ENCODE data around the gene PILRB.
"Not testable (repeated sequence)": the region's sequence is repeated elsewhere in the genome, so short reads cannot be mapped to it uniquely, and the experiment has no call there.

Gene PILRB

DNA sequence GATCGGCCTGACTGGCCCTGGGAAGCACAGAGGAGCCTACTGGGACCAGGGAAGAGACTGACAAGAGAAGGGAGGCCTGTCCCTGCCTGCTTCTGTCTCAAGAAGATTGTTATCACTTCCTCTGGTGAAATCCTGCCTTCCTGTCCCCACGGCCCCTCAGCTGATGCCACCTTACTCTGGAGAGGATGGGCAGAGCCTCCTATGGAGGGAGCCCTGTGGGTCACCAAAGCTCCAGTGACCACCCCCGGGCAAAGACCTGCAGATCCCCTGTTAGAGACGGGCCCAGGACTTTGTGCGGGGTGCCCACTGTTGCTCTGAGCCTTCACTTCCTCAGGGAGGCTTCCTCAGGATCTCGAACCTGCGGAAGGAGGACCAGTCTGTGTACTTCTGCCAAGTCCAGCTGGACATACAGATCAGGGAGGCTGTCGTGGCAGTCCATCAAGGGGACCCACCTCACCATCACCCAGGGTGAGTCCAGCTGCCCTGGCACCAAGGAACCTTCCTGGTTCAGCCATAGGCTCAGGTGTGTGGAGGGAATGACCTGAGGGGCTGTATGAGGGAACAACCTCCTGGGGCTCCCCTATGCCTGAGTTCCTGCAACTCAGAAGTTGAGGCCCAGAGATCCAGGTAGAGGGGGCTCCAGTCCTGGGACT is 1.4 kb upstream of the PILRB start:
- DNase-seq (ENCODE audit: low spot score) = no peak

DNA sequence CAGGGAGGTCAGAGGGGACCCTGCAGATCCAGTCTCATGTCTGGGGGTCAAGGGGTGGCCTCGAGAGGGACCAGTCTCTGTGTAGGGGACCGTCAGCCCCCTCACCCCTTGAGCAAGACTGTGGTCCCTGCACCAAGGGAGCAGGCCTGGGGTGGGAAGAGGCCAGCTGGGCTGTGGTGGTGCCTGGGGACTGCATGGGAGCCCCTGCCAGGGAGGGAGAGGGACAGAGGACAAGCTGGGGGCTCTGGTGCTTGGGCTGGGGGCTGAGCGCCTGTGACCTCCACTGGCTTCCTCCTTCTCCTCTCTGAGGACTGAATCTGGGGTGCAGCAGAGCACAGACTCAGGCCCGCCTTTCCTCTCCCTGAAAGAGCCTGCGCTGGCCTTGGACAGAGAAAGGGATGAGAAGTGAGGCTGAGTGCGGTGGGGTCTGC is 771 bp upstream of the PILRB start:
- DNase-seq (ENCODE audit: low spot score) = no peak

DNA sequence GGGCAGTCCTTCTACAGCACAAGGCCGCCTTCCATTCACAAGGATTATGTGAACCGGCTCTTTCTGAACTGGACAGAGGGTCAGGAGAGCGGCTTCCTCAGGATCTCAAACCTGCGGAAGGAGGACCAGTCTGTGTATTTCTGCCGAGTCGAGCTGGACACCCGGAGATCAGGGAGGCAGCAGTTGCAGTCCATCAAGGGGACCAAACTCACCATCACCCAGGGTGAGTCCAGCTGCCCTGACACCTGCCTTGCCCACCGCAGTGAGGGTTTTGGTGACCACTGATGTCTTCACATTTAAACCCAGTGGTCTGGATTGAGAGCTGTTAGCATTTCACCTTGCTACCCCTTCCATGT is 918 bp downstream of the PILRB start:
- no peak for DNase-seq (ENCODE audit: low spot score)

DNA sequence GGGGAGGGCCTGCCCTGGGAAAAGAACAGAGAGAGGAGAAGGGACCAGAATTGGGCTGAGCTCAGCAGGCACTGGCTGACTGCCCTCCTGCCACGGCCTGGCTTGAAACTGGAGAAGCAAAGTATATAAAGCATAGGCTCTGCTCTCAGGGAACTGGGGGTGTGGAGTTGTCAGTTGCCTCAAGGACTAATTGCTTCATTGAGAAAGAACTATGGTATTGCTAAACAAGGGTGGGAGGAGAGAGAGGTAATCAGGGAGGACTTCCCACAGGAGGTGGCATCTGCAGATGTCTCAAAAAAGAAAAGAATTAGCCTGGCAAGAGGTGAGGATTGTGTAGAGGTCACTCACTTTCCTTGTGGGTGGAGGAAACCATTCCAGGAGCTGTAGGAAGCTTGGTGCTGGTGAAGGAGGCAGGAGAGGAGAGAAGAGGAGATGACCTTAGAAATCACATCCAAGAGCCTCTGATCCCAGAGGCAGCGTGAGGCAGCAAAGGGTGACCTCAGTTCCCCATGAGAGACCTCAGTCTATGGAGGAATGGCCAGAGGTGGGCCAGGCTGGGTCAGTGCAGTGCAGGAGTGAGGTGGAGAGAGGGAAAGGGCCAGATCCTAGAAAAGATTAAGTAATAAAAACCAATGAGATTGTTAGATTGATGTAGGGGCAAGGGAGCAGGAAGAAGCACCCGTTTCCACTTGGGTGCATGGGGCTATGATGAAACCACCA is 2.4 kb downstream of the PILRB start:
- no peak for DNase-seq (ENCODE audit: low spot score)

DNA sequence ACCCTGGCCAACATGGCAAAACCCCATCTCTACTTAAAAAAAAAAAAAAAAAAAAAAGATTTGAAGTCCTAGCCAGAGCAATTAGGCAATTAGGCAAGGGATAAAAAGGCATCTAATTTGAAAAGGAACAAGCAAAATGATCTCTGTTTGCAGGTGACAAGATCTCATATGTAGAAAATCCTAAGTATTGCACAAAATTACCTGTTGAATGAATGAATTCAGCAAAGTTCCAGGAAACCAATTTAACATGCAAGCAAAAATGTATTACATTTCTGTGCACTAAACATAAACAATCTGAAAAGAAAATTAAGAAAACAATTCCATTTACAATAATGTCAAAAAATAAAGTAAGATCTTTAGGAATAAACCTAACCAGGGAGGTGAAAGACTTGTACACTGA is 5.2 kb downstream of the PILRB start:
- DNase-seq (ENCODE audit: low spot score) = no peak

DNA sequence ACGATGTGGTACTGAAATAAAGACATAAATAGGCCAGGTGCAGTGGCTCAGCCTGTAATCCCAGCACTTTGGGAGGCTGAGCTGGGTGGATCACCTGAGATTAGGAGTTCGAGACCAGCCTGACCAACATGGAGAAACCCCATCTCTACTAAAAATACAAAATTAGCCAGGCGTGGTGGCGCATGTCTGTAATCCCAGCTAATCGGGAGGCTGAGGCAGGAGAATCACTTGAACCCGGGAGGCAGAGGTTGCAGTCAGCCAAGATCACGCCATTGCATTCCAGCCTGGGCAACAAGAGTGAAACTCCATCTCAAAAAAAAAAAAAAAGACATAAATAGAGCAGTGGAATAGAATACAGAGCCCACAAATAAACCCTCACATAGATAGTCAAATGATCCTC is 5.9 kb downstream of the PILRB start:
- DNase-seq (ENCODE audit: low spot score) = not testable (repeated sequence)

DNA sequence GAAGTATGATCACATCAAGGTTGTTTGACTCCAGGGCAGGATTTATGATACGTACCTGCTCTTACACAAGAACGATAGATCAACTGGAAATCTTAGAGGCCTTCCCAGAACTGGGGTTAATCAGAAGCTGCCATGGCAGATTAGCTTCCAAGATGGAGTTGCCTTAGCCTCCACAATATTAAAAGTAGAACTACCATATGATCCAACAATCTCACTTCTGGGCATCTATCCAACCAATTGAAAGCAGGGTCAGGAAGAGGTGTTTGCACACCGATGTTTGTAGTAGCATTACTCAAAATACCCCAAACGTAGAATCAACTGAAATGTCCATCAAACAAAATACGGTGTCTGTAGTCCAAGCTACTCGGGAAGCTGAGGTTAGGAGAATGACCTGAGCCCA is 6.6 kb downstream of the PILRB start:
- no peak for DNase-seq (ENCODE audit: low spot score)

DNA sequence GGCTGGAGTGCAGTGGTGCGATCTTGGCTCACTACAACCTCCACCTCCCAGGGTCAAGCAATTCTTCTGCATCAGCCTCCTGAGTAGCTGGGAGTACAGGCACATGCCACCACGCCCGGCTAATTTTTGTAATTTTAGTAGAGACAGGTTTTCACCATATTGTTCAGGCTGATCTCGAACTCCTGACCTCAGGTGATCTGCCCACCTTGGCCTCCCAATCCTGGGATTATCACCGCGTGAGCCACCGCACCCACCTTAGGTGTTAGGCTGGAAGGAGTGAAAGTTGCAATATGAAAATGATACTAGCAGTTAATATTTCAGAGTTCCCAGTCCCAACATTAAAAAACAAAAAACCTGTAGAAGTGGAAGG is 8.1 kb downstream of the PILRB start:
- not testable (repeated sequence) for DNase-seq (ENCODE audit: low spot score)

DNA sequence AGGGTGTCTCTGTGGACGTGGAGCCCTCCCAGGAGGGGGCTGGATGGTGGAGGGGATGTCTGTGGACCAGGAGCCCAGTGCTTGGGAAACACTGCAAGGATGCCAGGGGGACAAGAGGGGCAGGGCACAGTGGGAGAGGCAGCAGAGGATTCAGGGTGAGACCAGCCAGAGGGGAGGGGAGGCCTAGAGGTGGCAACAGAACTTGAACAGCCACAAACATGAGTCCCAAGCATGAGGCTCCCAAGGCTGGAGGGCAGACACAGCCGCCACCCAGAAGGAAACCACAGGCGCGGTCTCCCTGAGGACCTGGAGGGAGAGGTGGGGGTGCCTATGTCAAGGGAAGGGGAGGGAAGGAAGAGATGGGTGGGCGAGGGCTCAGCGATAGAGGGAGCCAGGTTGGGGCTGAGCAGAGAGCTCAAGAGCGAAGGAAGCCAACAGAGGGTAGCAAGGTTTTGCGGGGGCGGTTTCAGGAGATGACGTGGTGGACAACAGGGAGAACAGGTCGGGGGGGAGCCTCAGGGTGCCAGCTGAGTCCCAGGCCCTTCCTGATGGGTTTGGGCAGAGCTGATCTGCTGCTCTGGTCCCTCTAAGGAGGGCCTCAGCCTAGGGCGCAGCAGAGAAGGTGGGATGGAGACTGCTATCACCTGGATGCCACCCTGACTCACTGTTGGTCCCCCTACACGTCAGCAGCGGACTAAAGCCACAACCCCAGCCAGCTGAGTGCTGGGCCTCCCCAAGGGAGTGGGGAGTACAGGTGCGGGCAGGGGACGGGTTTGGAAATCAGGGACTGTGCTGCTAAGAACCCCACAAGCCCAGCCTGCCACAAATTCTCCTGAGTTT is 8.7 kb downstream of the PILRB start:
- DNase-seq (ENCODE audit: low spot score) = no peak

DNA sequence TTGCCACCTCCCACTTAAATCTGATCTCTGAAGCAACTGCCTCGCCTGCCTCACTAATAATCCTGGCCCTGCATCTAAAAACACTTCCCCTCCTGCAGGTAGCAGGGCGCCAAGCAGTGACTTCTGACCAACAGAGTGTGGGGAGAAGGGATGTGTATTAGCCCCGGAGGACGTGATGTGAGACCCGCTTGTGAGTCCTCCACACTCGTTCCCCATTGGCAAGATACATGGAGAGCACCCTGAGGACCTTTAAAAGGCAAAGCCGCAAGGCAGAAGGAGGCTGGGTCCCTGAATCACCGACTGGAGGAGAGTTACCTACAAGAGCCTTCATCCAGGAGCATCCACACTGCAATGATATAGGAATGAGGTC is 9.3 kb downstream of the PILRB start:
- no peak for DNase-seq (ENCODE audit: low spot score)

DNA sequence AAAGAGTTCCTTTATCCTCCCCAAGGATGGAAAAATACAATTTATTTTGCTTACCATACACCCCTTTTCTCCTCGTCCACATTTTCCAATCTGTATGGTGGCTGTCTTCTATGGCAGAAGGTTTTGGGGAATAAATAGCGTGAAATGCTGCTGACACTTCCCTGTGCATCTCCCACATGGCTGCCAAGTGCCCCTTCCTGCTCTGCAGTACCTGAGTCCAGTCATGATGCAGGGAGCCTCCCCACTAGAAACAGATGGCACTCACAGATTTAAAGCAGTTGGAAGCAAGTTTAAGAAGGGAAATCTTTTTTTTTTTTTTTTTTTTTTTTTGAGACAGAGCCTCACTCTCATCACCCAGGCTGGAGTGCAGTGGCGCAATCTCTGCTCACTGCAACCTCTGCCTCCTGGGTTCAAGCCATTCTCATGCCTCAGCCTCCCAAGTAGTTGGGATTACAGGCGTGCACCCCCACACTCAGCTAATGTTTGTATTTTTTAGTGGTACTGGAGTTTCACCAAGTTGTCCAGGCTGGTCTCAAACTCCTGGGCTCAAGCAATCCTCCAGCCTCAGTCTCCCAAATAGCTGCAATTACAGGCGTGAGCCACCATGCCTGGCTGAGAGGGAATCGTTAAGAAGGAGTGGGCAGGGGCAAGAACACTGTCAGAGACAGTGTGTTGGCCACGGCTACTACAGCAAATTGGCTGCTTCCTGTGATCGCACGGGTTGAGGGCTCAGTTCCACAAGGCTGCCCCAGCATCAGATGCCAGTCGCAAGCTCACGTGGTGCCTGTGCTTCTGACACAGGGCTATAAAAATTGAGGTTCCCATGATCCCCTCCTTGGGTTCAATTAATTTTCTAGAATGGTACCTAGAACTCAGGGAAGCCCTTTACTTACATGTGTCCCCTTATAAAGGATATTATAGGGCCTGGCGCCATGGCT is 10.0 kb downstream of the PILRB start:
- DNase-seq (ENCODE audit: low spot score) = no peak

DNA sequence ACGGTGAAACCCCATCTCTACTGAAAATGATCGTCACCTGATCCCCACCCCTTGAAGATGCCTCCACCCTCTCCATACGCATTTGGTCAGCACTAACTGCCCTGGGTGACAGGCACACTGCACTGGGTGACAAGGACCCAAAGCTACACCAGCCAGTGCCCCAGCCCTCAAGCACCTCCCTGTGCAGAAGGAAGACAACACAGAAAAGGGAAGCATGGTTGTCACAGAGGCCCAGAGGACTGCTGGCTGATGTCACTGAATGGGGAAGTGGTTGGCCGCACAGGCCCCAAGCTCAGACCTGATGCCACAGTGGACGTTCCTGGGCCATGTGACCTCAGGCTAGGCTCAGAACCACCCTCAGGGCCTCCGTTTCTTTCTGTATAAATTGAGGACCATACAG is 11.2 kb downstream of the PILRB start:
- no peak for DNase-seq (ENCODE audit: low spot score)

DNA sequence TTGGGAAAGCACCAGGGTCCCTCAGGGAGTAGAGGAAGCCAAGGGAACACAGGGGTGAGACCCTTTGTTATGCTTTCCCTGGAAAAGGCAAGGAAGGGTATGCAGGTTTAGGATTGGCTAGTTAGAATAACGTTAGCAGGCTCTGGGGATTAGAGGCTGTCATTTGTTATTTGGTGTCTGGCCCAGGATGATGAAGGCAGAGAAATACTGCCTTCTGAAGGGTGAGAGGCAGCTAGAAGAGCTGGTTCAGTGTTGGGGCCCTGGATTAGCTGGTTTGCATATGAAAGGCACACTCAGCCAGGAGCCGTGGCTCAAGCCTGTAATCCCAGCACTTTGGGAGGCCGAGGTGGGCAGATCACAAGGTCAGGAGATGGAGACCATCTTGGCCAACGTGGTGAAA is 12.4 kb downstream of the PILRB start:
- DNase-seq (ENCODE audit: low spot score) = no peak

DNA sequence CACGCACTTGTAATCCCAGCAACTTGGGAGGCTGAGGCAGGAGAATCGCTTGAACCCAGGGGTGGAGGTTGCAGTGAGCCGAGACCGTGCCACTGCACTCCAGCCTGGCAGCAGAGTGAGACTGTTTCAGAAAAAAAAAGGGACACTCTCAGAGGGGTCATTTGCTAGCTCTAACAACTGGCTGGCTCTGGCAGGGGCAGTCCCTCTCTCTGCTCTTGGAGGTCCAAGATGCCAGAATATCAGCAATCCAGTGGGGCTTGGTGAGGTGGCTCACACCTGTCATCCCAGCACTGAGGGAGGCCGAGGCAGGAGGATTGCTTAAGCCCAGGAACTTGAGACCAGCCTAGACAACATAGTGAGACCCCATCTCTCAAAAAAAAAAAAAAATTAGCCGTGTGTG is 12.8 kb downstream of the PILRB start:
- DNase-seq (ENCODE audit: low spot score) = no peak

DNA sequence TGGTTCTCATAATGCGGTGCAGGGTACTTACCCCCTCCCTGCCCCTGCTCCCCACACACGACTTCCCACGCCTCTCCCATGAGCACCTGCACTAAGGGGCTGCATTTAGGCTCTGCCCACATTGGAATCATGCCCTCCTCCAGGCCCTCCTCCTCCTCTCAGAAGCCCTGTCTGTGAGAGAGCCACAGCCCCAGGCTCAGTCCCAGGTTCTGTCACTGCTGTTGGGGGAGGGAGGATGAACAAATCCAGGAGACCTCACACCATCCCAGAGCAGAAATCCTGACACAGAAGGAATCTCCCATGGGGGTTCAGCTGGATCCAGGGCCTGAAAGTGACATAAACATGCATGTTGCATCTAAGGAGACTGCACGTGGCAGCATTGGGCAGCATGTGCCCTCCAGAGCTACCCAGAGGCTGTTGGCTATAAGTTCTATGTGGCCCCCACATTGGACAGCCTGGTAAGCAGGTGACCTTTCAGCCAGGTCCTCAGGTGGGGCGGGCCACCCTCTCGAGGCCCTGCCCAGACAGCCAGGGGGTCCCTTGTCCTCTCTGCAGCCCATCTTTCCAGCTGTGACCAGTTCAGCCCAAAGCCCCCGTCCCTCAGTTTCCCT is 13.7 kb downstream of the PILRB start:
- DNase-seq (ENCODE audit: low spot score) = no peak

DNA sequence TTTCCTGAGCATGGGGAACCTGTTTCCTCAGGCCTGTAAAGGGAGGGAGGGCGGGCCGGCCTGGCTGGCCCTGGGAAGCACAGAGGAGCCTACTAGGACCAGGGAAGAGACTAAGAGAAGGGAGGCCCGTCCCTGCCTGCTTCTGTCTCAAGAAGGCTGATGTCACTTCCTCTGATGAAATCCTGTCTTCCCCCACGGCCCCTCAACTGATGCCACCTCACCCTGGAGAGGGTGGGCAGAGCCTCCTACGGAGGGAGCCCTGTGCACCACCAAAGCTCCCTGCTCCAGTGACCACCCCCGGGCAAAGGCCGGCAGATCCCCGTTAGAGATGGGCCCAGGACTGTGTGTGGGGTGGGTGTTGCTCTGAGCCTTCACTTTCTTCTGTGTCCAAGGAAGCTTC is 14.3 kb downstream of the PILRB start:
- peak; percentile 45 for DNase-seq (ENCODE audit: low spot score)

DNA sequence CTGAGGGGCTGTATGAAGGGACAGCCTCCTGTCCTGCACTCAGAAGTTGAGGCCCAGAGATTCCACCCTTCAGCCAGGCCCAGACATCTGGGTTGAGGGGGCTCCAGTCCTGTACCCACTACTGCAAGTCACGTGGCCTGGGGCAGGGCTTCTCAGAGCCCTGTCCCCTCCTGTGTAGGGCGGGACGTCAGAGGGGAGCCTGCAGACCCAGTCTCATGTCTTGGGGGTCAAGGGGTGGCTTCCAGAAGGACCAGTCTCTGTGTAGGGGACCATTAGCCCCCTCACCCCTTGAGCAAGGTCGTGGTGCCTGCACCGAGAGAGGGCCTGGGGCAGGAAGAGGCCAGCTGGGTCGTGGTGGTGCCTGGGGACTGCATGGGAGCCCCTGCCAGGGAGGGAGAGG is 14.8 kb downstream of the PILRB start:
- no peak for DNase-seq (ENCODE audit: low spot score)

DNA sequence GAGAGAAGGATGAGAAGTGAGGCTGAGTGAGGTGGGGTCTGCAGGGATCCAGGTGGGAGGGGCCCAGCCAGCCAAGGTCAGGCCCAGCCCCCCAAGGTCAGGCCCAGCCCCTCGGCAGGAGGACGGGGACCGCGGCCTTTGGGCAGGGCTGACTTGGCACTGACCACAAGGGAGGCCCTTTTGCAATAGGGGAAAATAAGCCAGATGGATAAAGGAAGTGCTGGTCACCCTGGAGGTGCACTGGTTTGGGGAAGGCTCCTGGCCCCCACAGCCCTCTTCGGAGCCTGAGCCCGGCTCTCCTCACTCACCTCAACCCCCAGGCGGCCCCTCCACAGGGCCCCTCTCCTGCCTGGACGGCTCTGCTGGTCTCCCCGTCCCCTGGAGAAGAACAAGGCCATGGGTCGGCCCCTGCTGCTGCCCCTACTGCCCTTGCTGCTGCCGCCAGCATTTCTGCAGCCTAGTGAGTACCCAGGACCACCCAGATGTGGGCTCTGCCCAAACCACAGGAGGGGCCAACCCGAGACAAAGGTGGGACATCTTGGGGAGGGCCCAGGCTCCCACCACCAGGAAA is 15.4 kb downstream of the PILRB start, which contains the start of gene PILRA:
Gene PILRA (plus strand): TSS at position 227 of the 571 bp plus-strand sequence. CDS start 170 bp downstream, at position 397.
- no peak for DNase-seq (ENCODE audit: low spot score)

DNA sequence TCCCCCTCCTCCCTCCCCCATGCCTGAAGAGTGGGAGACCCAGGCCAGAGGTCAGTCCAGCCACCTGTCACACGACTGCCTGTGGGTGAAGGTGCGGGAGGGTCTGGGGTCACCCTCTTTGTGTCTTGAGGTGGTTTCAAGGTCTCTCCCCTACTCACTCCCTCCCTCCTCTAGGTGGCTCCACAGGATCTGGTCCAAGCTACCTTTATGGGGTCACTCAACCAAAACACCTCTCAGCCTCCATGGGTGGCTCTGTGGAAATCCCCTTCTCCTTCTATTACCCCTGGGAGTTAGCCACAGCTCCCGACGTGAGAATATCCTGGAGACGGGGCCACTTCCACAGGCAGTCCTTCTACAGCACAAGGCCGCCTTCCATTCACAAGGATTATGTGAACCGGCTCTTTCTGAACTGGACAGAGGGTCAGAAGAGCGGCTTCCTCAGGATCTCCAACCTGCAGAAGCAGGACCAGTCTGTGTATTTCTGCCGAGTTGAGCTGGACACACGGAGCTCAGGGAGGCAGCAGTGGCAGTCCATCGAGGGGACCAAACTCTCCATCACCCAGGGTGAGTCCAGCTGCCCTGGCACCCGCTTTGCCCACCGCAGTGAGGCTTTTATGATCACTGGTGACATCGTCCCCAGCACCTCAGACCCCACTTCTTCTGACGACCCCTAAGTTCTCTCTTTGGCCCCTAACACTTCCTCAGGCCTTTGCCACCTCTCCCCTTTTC is 16.1 kb downstream of the PILRB start:
- not testable (repeated sequence) for DNase-seq (ENCODE audit: low spot score)

DNA sequence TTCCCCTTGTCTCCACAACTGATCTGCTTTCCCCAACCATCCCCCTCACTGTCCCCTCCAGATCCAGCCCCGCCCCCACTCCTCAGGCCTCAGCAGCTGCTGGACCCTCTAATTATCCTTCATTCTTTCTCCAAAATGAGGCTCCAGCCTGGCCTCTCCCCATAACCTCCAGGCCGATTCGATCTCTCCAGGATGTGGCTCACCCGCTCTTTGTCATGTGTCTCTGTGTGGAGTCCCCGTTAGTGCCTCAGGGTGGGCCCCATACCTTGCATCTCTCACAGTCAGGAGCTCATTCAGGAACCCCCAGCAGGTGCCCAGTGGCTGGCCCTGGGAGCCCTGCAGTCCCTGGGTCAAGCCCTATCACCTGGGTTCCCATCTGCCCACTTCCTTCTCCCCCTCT is 16.7 kb downstream of the PILRB start:
- DNase-seq (ENCODE audit: low spot score) = no peak

DNA sequence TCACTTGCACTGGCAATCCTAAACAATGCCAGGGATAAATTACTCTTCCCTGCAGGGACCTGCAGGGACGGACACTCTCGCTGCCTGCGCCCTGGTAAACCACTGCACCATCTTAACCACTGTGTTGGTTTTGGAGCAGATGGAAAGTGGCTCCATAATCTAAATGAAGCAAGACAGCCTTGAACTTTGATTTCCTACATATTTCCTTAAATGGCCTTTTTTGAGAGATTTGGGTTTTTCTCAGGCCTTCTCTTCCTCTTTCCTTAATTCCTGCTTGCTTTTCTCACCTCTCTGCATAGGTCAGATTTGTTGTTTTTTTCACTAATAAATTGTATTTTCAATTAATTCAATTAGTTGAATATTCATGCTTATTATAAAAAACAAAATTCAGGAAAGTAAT is 18.1 kb downstream of the PILRB start:
- DNase-seq (ENCODE audit: low spot score) = no peak
